ENCODE data around the gene ZMAT1. TPM values are rescaled to one million over a fixed set of nuclear protein-coding genes. Genes with fewer than 3 reads are reported as not detected.
"Not testable (repeated sequence)": the region's sequence is repeated elsewhere in the genome, so short reads cannot be mapped to it uniquely, and the experiment has no call there.

The ZMAT1 gene
- total and polyA plus RNA-seq, 2 of the 4 experiments (the other 2 are of a cell fraction), result 0.03 TPM; not detected in 1

DNA sequence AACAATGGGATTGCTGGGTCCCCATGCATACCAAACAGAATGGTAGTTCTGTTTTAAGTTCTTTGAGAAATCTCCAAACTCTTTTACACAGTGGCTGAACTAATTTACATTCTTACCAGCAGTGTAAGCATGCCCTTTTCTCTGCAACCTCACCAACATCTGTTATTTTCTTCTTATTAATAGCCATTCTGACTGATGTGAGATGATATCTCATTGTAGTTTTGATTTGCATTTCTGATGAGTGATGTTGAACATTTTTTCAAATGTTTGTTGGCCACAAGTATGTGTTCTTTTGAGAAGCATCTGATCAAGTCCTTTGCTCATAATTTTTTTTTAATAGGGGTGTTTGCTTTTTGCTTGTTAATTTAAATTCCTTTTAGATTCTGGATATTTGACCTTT is 41.2 kb upstream of the ZMAT1 start:
- Histone ChIP-seq H2BK20ac (ENCODE audit: low read depth, low read length) (no peak overlapping the region), H3K27me3 (ENCODE audit: control insufficient read depth, insufficient read depth, low read length) (no peaks in the 10 kb centered on the region), H3K18ac (ENCODE audit: low read depth, low read length) (no peak overlapping the region), H3K23ac (ENCODE audit: low read depth, low read length) (no peak overlapping the region), H4K5ac (ENCODE audit: low read depth, low read length) (no peak overlapping the region), H3K36me3 (ENCODE audit: control insufficient read depth, insufficient read depth, low read length) (no peaks in the 10 kb centered on the region), H3K4me1 (ENCODE audit: control insufficient read depth, insufficient read depth, low read length) (no peaks in the 10 kb centered on the region), H3K9ac (ENCODE audit: low read depth, low read length) (no peak overlapping the region), H3K14ac (replicated peaks; ENCODE audit: low read depth, low read length) (no peak overlapping the region), H2BK5ac (ENCODE audit: low read depth, low read length, poor library complexity, severe bottlenecking) (no peak overlapping the region), H2AFZ (replicated peaks; ENCODE audit: low read length, poor library complexity) (no peak overlapping the region), H2BK15ac (ENCODE audit: low read depth, low read length) (no peak overlapping the region), H4K8ac (ENCODE audit: low read depth in 2 of 2, low read length in 2 of 2) (no peak overlapping the region), H3K27ac (ENCODE audit: insufficient read depth, low read length) (no peak overlapping the region), H3K4me2 (ENCODE audit: low read depth, low read length) (no peak overlapping the region), H3K79me1 (ENCODE audit: low read depth in 1 of 2, low read length in 2 of 2) (no peaks in the 10 kb centered on the region), H2AK9ac (replicated peaks; ENCODE audit: low read depth, low read length, poor library complexity) (no peak overlapping the region), H3K56ac (ENCODE audit: extremely low read depth, insufficient read depth, low read length) (no peak overlapping the region), H3K4ac (ENCODE audit: low read depth, low read length) (no peak overlapping the region), H3K4me3 (ENCODE audit: insufficient read depth, low read depth, low read length) (no peak overlapping the region), H4K20me1 (ENCODE audit: insufficient read depth, low read length) (no peaks in the 10 kb centered on the region), H3K9me3 (ENCODE audit: control insufficient read depth, insufficient read depth, low read length) (no peaks in the 10 kb centered on the region), H2AK5ac (ENCODE audit: low read depth, low read length) (no peak overlapping the region), H3K9me1 (ENCODE audit: insufficient read depth, low read length) (no peaks in the 10 kb centered on the region), H4K91ac (ENCODE audit: insufficient read depth, low read depth, low read length) (no peak overlapping the region), H2BK120ac (ENCODE audit: low read depth, low read length) (no peak overlapping the region)
- CTCF ChIA-PET, result no interaction called here
- dilution Hi-C loops (cut with HindIII; ENCODE audit: low sequenced_read_pairs, unreplicated experiment), result no loop called here
- BruUV-seq (replicated peaks), result no TSS peak
- POLR2A ChIA-PET (ENCODE audit: unreplicated experiment), result no interaction called here
- intact Hi-C loops (cut with micrococcal nuclease), result no loop called here
- DNase-seq (no peak), ATAC-seq (ENCODE audit: low read depth) (no peak)
- TF ChIP-seq, protein P1, sequence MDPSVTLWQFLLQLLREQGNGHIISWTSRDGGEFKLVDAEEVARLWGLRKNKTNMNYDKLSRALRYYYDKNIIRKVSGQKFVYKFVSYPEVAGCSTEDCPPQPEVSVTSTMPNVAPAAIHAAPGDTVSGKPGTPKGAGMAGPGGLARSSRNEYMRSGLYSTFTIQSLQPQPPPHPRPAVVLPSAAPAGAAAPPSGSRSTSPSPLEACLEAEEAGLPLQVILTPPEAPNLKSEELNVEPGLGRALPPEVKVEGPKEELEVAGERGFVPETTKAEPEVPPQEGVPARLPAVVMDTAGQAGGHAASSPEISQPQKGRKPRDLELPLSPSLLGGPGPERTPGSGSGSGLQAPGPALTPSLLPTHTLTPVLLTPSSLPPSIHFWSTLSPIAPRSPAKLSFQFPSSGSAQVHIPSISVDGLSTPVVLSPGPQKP (IDR thresholded peaks at IDR 0.05; ENCODE audit: borderline replicate concordance, low read depth, low read length), result no peak
- no peak for TF ChIP-seq POLR2A (IDR thresholded peaks at IDR 0.05; ENCODE audit: low read depth, low read length)
- TF ChIP-seq CHD1 (IDR thresholded peaks at IDR 0.05; ENCODE audit: low read depth, low read length), result no peak
- TF ChIP-seq RAD21 (IDR thresholded peaks at IDR 0.05; ENCODE audit: low read length), result no peak
- TF ChIP-seq BHLHE40 (IDR thresholded peaks at IDR 0.05; ENCODE audit: low read depth, low read length), result no peak
- TF ChIP-seq RCOR1 (IDR thresholded peaks at IDR 0.05; ENCODE audit: insufficient replicate concordance, low read length), result no peak
- no peak for TF ChIP-seq SMC3 (IDR thresholded peaks at IDR 0.05; ENCODE audit: low read depth, low read length)
- in situ Hi-C loops (cut with MboI; ENCODE audit: low sequenced_read_pairs), result no loop called here

DNA sequence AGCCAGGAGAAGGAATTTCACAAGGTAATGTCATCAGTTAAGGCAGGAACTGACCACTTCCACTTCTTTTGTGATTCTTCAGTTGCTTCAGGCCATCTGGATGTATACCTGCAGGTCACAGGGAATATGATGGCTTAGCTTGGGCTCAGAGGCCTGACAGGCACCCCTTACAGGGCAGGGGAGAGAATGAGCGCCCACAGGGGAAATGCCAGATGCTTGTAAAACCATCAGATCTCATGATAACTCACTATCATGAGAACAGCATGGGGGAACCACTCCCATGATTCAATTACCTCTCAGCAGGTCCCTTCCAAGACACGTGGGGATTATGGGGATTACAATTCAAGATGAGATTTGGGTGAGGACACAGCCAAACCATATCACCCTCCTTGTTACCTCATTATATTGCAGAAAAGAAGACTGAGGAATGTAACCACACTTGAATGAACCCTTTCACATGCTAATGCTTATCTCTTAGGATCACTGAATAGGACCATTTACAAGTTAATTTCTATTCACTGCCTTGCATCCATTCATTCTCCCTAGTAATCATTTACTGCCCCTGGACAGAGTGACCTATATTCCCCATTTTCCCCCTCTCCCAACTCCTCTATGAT is 33.2 kb upstream of the ZMAT1 start:
- H3K9ac ChIP-seq (ENCODE audit: low read depth, low read length); H3K18ac ChIP-seq (ENCODE audit: low read depth, low read length); H4K91ac ChIP-seq (ENCODE audit: insufficient read depth, low read depth, low read length); H2BK120ac ChIP-seq (ENCODE audit: low read depth, low read length); H4K20me1 ChIP-seq (ENCODE audit: insufficient read depth, low read length); H3K4me2 ChIP-seq (ENCODE audit: low read depth, low read length); H3K36me3 ChIP-seq (ENCODE audit: control insufficient read depth, insufficient read depth, low read length); ATAC-seq (ENCODE audit: low read depth); intact Hi-C loops (cut with micrococcal nuclease); DNase-seq; POLR2A ChIA-PET (ENCODE audit: unreplicated experiment); H3K4ac ChIP-seq (ENCODE audit: low read depth, low read length); H2BK15ac ChIP-seq (ENCODE audit: low read depth, low read length); in situ Hi-C loops (cut with MboI; ENCODE audit: low sequenced_read_pairs); dilution Hi-C loops (cut with HindIII; ENCODE audit: low sequenced_read_pairs, unreplicated experiment); H3K56ac ChIP-seq (ENCODE audit: extremely low read depth, insufficient read depth, low read length); H4K5ac ChIP-seq (ENCODE audit: low read depth, low read length); H3K9me1 ChIP-seq (ENCODE audit: insufficient read depth, low read length); H3K23ac ChIP-seq (ENCODE audit: low read depth, low read length); H3K79me1 ChIP-seq (ENCODE audit: low read depth in 1 of 2, low read length in 2 of 2); H3K4me3 ChIP-seq (ENCODE audit: insufficient read depth, low read depth, low read length); CTCF ChIA-PET; H2BK20ac ChIP-seq (ENCODE audit: low read depth, low read length); H2AK5ac ChIP-seq (ENCODE audit: low read depth, low read length); H4K8ac ChIP-seq (ENCODE audit: low read depth in 2 of 2, low read length in 2 of 2); BruUV-seq (replicated peaks); H3K27me3 ChIP-seq (ENCODE audit: control insufficient read depth, insufficient read depth, low read length); H2AK9ac ChIP-seq (replicated peaks; ENCODE audit: low read depth, low read length, poor library complexity); H2BK5ac ChIP-seq (ENCODE audit: low read depth, low read length, poor library complexity, severe bottlenecking); H3K4me1 ChIP-seq (ENCODE audit: control insufficient read depth, insufficient read depth, low read length); H3K27ac ChIP-seq (ENCODE audit: insufficient read depth, low read length); H3K14ac ChIP-seq (replicated peaks; ENCODE audit: low read depth, low read length); H3K9me3 ChIP-seq (ENCODE audit: control insufficient read depth, insufficient read depth, low read length); H2AFZ ChIP-seq (replicated peaks; ENCODE audit: low read length, poor library complexity): not testable (repeated sequence)
- no CpG with 5 or more reads among the region's 2 CpGs for WGBS, 2 experiments (ENCODE audit: extremely low coverage in 2 of 2, insufficient read length in 1 of 2)
